Measurements from ENCODE around the gene ADCY2. TPM values are rescaled to one million over a fixed set of nuclear protein-coding genes. Genes with fewer than 3 reads are reported as not detected.

The ADCY2 gene
- total and polyA plus RNA-seq, 2 of the 13 experiments (the other 11 are each of a cell fraction or from before 2014, with no cell fraction given), result not detected

- WGBS (ENCODE audit: low lambda C conversion rate), result 9% methylated on average over 12 of the region's 12 CpGs
- Histone ChIP-seq H3K27me3 (ENCODE audit: control insufficient read depth in 1 of 2, insufficient read depth in 2 of 2, low read length in 2 of 2) (peaks cover 0 to 28% of the 10 kb centered on the region in 2 experiments; a peak in 3 of 5 replicates), H3K9me3 (ENCODE audit: low read length) (no peaks in the 10 kb centered on the region), H3K79me2 (ENCODE audit: insufficient read depth, low read length) (no peaks in the 10 kb centered on the region), H2AFZ (ENCODE audit: low read length) (no peak overlapping the region), H4K20me1 (ENCODE audit: insufficient read depth, low read length) (no peaks in the 10 kb centered on the region), H3K9ac (ENCODE audit: insufficient read depth, low read depth, low read length) (no peak overlapping the region), H3K36me3 (replicated peaks in 1 of 2; ENCODE audit: control insufficient read depth in 1 of 2, insufficient read depth in 2 of 2, low read length in 2 of 2) (no peaks in the 10 kb centered on the region), H3K4me2 (ENCODE audit: low read depth, low read length) (peak overlapping the region; percentile 43; the same call in 1 of the 2 replicates), H3K4me1 (ENCODE audit: insufficient read depth, low read length) (no peaks in the 10 kb centered on the region), H3K27ac (ENCODE audit: extremely low read length, insufficient read depth, low read length) (no peak overlapping the region), H3K4me3 (replicated peaks in 1 of 3; ENCODE audit: insufficient read depth in 1 of 3, low read depth in 2 of 3, low read length in 3 of 3) (no peak overlapping the region)
- FAIRE-seq (peak; percentile 48), ATAC-seq (peak; percentile 99), DNase-seq (ENCODE audit: low spot score) (peak; percentile 70)
- POLR2A ChIA-PET, result no interaction called here
- in situ Hi-C loops (cut with HindIII; ENCODE audit: extremely low pct_ligation_motif_present, low pct_unique_long_range_greater_than_20kb), result no loop called here
- CTCF ChIA-PET (ENCODE audit: low intra/inter-chr PET ratio, low total read pairs), result interaction anchor here (1.2 kb wide), 1 partner anchor 555 kb away, joined by 3 read pairs; no protein-coding TSS in a partner anchor
- no TSS peak for BruUV-seq (replicated peaks)
- intact Hi-C loops (cut with micrococcal nuclease; ENCODE audit: unreplicated experiment), result no loop called here
- peak; percentile 97 for TF ChIP-seq ZSCAN25 (CRISPR knock-in tag; IDR thresholded peaks at IDR 0.05)
- TF ChIP-seq ZNF891 (CRISPR knock-in tag; IDR thresholded peaks at IDR 0.05), result no peak
- TF ChIP-seq HMG20B (CRISPR knock-in tag; conservative IDR thresholded peaks at IDR 0.05), result no peak
- TF ChIP-seq ZNF160 (CRISPR knock-in tag; IDR thresholded peaks at IDR 0.05), result no peak
- no peak for TF ChIP-seq ZBTB25 (CRISPR knock-in tag; IDR thresholded peaks at IDR 0.05)
- no peak for TF ChIP-seq MAFG (CRISPR knock-in tag; IDR thresholded peaks at IDR 0.05)
- no peak for TF ChIP-seq ZNF276 (CRISPR knock-in tag; IDR thresholded peaks at IDR 0.05; ENCODE audit: low read depth)
- no peak for TF ChIP-seq FOXC1 (CRISPR knock-in tag; IDR thresholded peaks at IDR 0.05; ENCODE audit: borderline replicate concordance)
- TF ChIP-seq, protein P1, sequence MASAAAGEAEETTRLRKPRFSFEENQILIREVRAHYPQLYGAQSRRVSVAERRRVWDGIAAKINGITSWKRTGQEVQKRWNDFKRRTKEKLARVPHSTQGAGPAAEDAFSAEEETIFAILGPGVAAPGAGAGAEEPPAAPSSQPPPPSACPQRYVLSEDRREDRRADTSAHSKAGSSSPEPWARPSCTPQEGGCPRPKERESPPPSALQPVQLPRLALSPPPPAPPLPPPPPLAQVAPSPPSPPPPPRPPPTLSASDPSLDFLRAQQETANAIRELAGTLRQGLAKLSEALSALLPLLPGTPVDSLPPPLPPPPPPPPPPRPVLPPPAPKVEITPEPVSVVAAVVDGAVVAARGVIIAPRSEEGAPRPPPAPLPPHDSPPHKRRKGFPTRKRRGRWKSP (CRISPR knock-in tag; IDR thresholded peaks at IDR 0.05), result no peak
- TF ChIP-seq, protein P2, sequence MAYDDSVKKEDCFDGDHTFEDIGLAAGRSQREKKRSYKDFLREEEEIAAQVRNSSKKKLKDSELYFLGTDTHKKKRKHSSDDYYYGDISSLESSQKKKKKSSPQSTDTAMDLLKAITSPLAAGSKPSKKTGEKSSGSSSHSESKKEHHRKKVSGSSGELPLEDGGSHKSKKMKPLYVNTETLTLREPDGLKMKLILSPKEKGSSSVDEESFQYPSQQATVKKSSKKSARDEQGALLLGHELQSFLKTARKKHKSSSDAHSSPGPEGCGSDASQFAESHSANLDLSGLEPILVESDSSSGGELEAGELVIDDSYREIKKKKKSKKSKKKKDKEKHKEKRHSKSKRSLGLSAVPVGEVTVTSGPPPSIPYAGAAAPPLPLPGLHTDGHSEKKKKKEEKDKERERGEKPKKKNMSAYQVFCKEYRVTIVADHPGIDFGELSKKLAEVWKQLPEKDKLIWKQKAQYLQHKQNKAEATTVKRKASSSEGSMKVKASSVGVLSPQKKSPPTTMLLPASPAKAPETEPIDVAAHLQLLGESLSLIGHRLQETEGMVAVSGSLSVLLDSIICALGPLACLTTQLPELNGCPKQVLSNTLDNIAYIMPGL (CRISPR knock-in tag; IDR thresholded peaks at IDR 0.05; ENCODE audit: borderline replicate concordance in 1 of 2, low read depth in 1 of 2), result 0 out of 4 replicates have a peak, but pooled peaks have one; percentile 32 to 43
- no peak for TF ChIP-seq ZSCAN29 (CRISPR knock-in tag; conservative IDR thresholded peaks at IDR 0.05)
- peak; percentile 64; the same call in 1 of the 2 replicates for TF ChIP-seq KDM2A (CRISPR knock-in tag; IDR thresholded peaks at IDR 0.05; ENCODE audit: borderline replicate concordance, low read depth)
- TF ChIP-seq TFDP2 (CRISPR knock-in tag; IDR thresholded peaks at IDR 0.05), result no peak
- 0 out of 2 replicates have a peak, but pooled peaks have one; percentile 57 for TF ChIP-seq ZMYM4 (CRISPR knock-in tag; IDR thresholded peaks at IDR 0.05)
- TF ChIP-seq SP1 (IDR thresholded peaks at IDR 0.05), result no peak
- no peak for TF ChIP-seq SP1 (CRISPR knock-in tag; IDR thresholded peaks at IDR 0.05)
These were observed 420.1 kb downstream of the ADCY2 start for GRCh38 chr5:7815892-7816534.
